ENCODE data around the gene CABP4. TPM values are rescaled to one million over a fixed set of nuclear protein-coding genes. Genes with fewer than 3 reads are reported as not detected.

CABP4 gene
- polyA plus RNA-seq, 1 donor from 2014 or later, result 3.9 TPM

- Mint-ChIP-seq H3K27ac (peak within 1 kb of the TSS; percentile 93 to 98 (median 98)), H3K36me3 (peaks cover 5% of the 10 kb centered on the region), H3K4me3 (peak within 1 kb of the TSS; percentile 88 to 98 (median 94)), H3K27me3 (no peaks in the 10 kb centered on the region), H3K9me3 (no peaks in the 10 kb centered on the region), H3K4me1 (peaks cover 24 to 32% (median 31%) of the 10 kb centered on the region in 3 donors)
Observed at GRCh38 chr11:67504950-67505581, 49.9 kb downstream of the CABP4 start, which contains the start of gene PITPNM1. Gene PITPNM1, minus strand, starts transcription at chr11:67505363. Its CDS starts 1,183 bp downstream, at chr11:67504180.

- Mint-ChIP-seq H3K9me3 (no peaks in the 10 kb centered on the region), H3K4me1 (peaks cover 23 to 28% (median 28%) of the 10 kb centered on the region in 3 donors), H3K27me3 (no peaks in the 10 kb centered on the region), H3K36me3 (peaks cover 5% of the 10 kb centered on the region), H3K4me3 (peak overlapping the region; percentile 84 to 98 (median 92)), H3K27ac (peak overlapping the region; percentile 93 to 98 (median 98))
Observed at GRCh38 chr11:67505605-67506396, 50.6 kb downstream of the CABP4 start.

- H3K4me3 Mint-ChIP-seq, result peak overlapping the region; percentile 87 to 98 (median 92)
- peaks cover 21 to 25% (median 25%) of the 10 kb centered on the region in 3 donors for H3K4me1 Mint-ChIP-seq
- H3K27me3 Mint-ChIP-seq, result no peaks in the 10 kb centered on the region
- no peaks in the 10 kb centered on the region for H3K9me3 Mint-ChIP-seq
- peaks cover 5% of the 10 kb centered on the region for H3K36me3 Mint-ChIP-seq
- peak overlapping the region; percentile 93 to 98 (median 98) for H3K27ac Mint-ChIP-seq
Observed at GRCh38 chr11:67506426-67507051, 51.4 kb downstream of the CABP4 start.

- Mint-ChIP-seq H3K4me1 (peaks cover 21 to 25% (median 25%) of the 10 kb centered on the region in 3 donors), H3K4me3 (peak overlapping the region; percentile 87 to 97 (median 92)), H3K36me3 (peaks cover 5% of the 10 kb centered on the region), H3K9me3 (no peaks in the 10 kb centered on the region), H3K27me3 (peaks cover 1% of the 10 kb centered on the region), H3K27ac (peak overlapping the region; percentile 91 to 98 (median 98))
Observed at GRCh38 chr11:67507242-67507863, 52.2 kb downstream of the CABP4 start.

- Mint-ChIP-seq H3K4me3 (peak within 1 kb of the TSS; percentile 87 to 97 (median 92)), H3K27ac (peak within 1 kb of the TSS; percentile 98 to 99 (median 98)), H3K27me3 (peaks cover 5% of the 10 kb centered on the region), H3K4me1 (peaks cover 19 to 22% (median 22%) of the 10 kb centered on the region in 3 donors), H3K9me3 (no peaks in the 10 kb centered on the region), H3K36me3 (peaks cover 5% of the 10 kb centered on the region)
Observed at GRCh38 chr11:67507864-67508485, 52.8 kb downstream of the CABP4 start, which contains the start of gene CDK2AP2. Gene CDK2AP2, minus strand, starts transcription at chr11:67508162. Its CDS starts 80 bp downstream, at chr11:67508082.

GRCh38 chr11:67508486-67509121 is 53.5 kb downstream of the CABP4 start:
- Mint-ChIP-seq H3K36me3 (peaks cover 3% of the 10 kb centered on the region), H3K4me1 (peaks cover 18 to 21% (median 19%) of the 10 kb centered on the region in 3 donors), H3K27ac (peak overlapping the region; percentile 98 to 99 (median 98)), H3K4me3 (peak overlapping the region; percentile 87 to 97 (median 92)), H3K27me3 (peaks cover 6% of the 10 kb centered on the region), H3K9me3 (no peaks in the 10 kb centered on the region)

- Mint-ChIP-seq H3K4me1 (peaks cover 14 to 21% (median 19%) of the 10 kb centered on the region in 3 donors), H3K27ac (peak overlapping the region in 1 of 3 donors; percentile 98), H3K36me3 (peaks cover 3% of the 10 kb centered on the region), H3K4me3 (peak overlapping the region in 2 of 4 donors; percentile 83 to 88), H3K9me3 (no peaks in the 10 kb centered on the region), H3K27me3 (peaks cover 11% of the 10 kb centered on the region)
Observed at GRCh38 chr11:67510023-67510345, 54.8 kb downstream of the CABP4 start.

Other genes starting within 250 kb of the CABP4 start
- 26.2 TPM for gene GRK2, start 188.9 kb upstream of the CABP4 start, polyA plus RNA-seq
- 17.3 TPM for gene ANKRD13D, start 166.1 kb upstream of the CABP4 start, polyA plus RNA-seq
- gene SSH3, start 151.8 kb upstream of the CABP4 start, polyA plus RNA-seq, result 5.5 TPM
- 384 TPM for gene POLD4, start 101.8 kb upstream of the CABP4 start, polyA plus RNA-seq
- gene CLCF1, start 81.8 kb upstream of the CABP4 start, polyA plus RNA-seq, result 5.1 TPM
- 12.0 TPM for gene RAD9A, start 63.4 kb upstream of the CABP4 start, polyA plus RNA-seq
- gene PPP1CA, start 53.5 kb upstream of the CABP4 start, polyA plus RNA-seq, result 546 TPM
- gene TBC1D10C, start 51.3 kb upstream of the CABP4 start, polyA plus RNA-seq, result 341 TPM
- gene CARNS1, start 39.7 kb upstream of the CABP4 start, polyA plus RNA-seq, result 2.4 TPM
- 65.1 TPM for gene RPS6KB2, start 26.9 kb upstream of the CABP4 start, polyA plus RNA-seq
- gene PTPRCAP, start 17.7 kb upstream of the CABP4 start, polyA plus RNA-seq, result 1,093 TPM
- 19.9 TPM for gene CORO1B, start 11.9 kb upstream of the CABP4 start, polyA plus RNA-seq
- 1.8 TPM for gene GPR152, start 2.6 kb upstream of the CABP4 start, polyA plus RNA-seq
- gene TMEM134, start 13.9 kb downstream of the CABP4 start, polyA plus RNA-seq, result 272 TPM
- 158 TPM for gene AIP, start 27.7 kb downstream of the CABP4 start, polyA plus RNA-seq
- gene PITPNM1, start 50.0 kb downstream of the CABP4 start, polyA plus RNA-seq, result 40.6 TPM
- gene CDK2AP2, start 52.8 kb downstream of the CABP4 start, polyA plus RNA-seq, result 133 TPM
- not detected for gene CABP2, start 68.1 kb downstream of the CABP4 start, polyA plus RNA-seq
- gene GSTP1, start 128.5 kb downstream of the CABP4 start, polyA plus RNA-seq, result 214 TPM
- 121 TPM for gene NDUFV1, start 151.6 kb downstream of the CABP4 start, polyA plus RNA-seq
- gene NUDT8, start 174.6 kb downstream of the CABP4 start, polyA plus RNA-seq, result 2.9 TPM
- not detected for gene TBX10, start 184.4 kb downstream of the CABP4 start, polyA plus RNA-seq
- 0.63 TPM for gene ACY3, start 195.4 kb downstream of the CABP4 start, polyA plus RNA-seq
- gene ALDH3B2, start 219.3 kb downstream of the CABP4 start, polyA plus RNA-seq, result not detected

All from IgD-negative memory B cell (primary cell).